H1 (cell line): Measurements from ENCODE around the gene TDRKH.

ENCODE experiments used
- CBX8 ChIP-seq: fragments of 300-800, 300-1000 bp; sonication (generic); IDR thresholded peaks from 2 replicates; pipeline ENCODE4 v1.7.1; 2016; ENCODE audit warnings: low read depth, low read length, borderline replicate concordance
- EP300 ChIP-seq, 2 experiments: IDR thresholded peaks; 1 replicate in 1 of 2; 2 replicates in 1 of 2; pipeline ENCODE4 v1.6.1; 2011 to 2012; ENCODE audit warnings: low read depth in 2 of 2, low read length in 2 of 2, mild to moderate bottlenecking in 2 of 2, borderline replicate concordance in 1 of 2, inconsistent platforms in 1 of 2, moderate library complexity in 1 of 2
- FOSL1 ChIP-seq: IDR thresholded peaks from 2 replicates; pipeline ENCODE4 v1.6.1; 2011; ENCODE audit warnings: mild to moderate bottlenecking, low read depth, low read length, moderate library complexity; ENCODE audit not compliant: insufficient read depth
- POLR2A ChIP-seq, 2 experiments: IDR thresholded peaks; 1 replicate in 1 of 2; 2 replicates in 1 of 2; pipeline ENCODE4 v1.6.1; 2011; ENCODE audit warnings: low read depth in 2 of 2, low read length in 2 of 2, mild to moderate bottlenecking in 2 of 2; ENCODE audit errors: control extremely low read depth in 1 of 2
- SIX5 ChIP-seq: IDR thresholded peaks from 2 replicates; pipeline ENCODE4 v1.6.1; 2011; ENCODE audit warnings: mild to moderate bottlenecking, low read depth, low read length
- TEAD4 ChIP-seq: IDR thresholded peaks from 2 replicates; pipeline ENCODE4 v1.6.1; 2012; ENCODE audit warnings: low read depth, low read length, inconsistent platforms, mixed read lengths

GRCh38 chr1:151809985-151810556 lies 19.8 kb upstream of the TDRKH start:
- no peak for TF ChIP-seq SIX5
- no peak for TF ChIP-seq FOSL1
- no peak for TF ChIP-seq CBX8
- TF ChIP-seq POLR2A (IDR thresholded peaks at IDR 0.05; ENCODE audit: control extremely low read depth in 1 of 2, low read depth in 2 of 2, low read length in 2 of 2), result no peak
- no peak for TF ChIP-seq EP300 (IDR thresholded peaks at IDR 0.05; ENCODE audit: borderline replicate concordance in 1 of 2, low read depth in 2 of 2, low read length in 2 of 2)
- TF ChIP-seq TEAD4, result peak; percentile 74
